ENCODE measurements around the gene POLR2H.

DNA sequence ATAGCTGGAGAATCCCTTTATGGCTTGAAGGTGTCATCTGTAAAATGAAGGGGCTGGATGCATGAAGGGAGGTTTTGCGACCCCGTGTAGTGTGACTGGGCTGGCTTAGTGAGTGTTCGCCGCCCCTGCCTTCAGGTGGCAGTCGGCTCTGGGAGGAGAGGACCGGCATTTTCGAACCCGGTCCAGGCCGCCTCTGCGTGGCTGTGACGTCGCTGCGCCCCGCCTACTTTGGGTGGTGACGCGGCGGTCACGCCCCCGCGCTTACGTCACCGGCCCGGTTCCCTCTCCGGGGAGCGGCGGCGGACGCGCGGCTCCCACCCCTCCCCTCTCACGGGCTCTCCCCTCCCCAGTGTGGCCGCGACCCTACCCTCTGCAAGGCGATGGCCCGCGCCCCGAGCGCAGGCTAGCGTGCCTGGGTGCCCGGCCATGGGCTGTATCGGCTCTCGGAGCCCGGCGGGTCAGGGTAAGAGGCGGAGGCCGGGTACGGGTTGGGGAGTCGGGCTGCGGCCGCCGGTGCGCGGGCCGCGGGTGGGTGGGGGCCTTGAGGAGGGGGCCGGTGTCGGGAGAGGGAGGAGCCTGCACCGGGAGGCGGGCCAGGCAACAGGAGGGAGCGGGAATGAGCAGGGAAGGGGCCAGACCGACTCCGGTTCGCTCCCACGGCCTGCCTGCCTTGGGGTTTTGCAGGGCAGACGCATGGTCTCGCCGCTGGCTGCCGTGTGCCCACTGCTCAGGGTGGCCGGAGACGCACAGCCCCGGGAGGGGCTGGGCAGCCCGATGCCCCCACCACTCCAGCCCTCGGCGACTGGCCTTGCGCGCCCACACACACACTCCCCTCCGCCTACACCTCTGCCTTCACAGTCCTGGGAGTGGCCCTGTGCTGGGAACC lies 25.6 kb upstream of the POLR2H start:
- TF ChIP-seq POLR2AphosphoS5 (IDR thresholded peaks at IDR 0.05; ENCODE audit: low read length) (peak; percentile 90), CBX5 (IDR thresholded peaks at IDR 0.05; ENCODE audit: low read depth) (0 out of 2 replicates have a peak, but pooled peaks have one; percentile 61), TAF1 (IDR thresholded peaks at IDR 0.05; ENCODE audit: borderline replicate concordance, low read depth, low read length) (no peak)

Measured in GM12878 (cell line).